Duodenal mucosa (tissue), 2 donors: Measurements from ENCODE around the gene CCDC82.
"Not testable (repeated sequence)": the region's sequence is repeated elsewhere in the genome, so short reads cannot be mapped to it uniquely, and the experiment has no call there.

Experiments
- H3K27ac ChIP-seq: one replicate; pipeline ENCODE4 v1.7.0; 2013; ENCODE audit warnings: low read depth, low read length
- H3K27me3 ChIP-seq, 2 donors: one replicate each; pipeline ENCODE4 v1.7.0; 2013; ENCODE audit warnings: low read length in 2 of 2, control low read depth in 1 of 2; ENCODE audit not compliant: insufficient read depth in 2 of 2, control insufficient read depth in 1 of 2
- H3K36me3 ChIP-seq, 2 donors: one replicate each; pipeline ENCODE4 v1.7.0; 2013; ENCODE audit warnings: low read length in 2 of 2, control low read depth in 1 of 2; ENCODE audit not compliant: insufficient read depth in 2 of 2, control insufficient read depth in 1 of 2
- H3K4me1 ChIP-seq, 2 donors: one replicate each; pipeline ENCODE4 v1.7.0; 2013; ENCODE audit warnings: low read length in 2 of 2, control low read depth in 1 of 2; ENCODE audit not compliant: insufficient read depth in 2 of 2, control insufficient read depth in 1 of 2
- H3K4me3 ChIP-seq, 2 donors: one replicate each; pipeline ENCODE4 v1.7.0; 2013; ENCODE audit warnings: low read length in 2 of 2, low read depth in 1 of 2
- H3K9ac ChIP-seq, 2 donors: one replicate each; pipeline ENCODE4 v1.7.0; 2013; ENCODE audit warnings: low read length in 2 of 2, low read depth in 1 of 2
- H3K9me3 ChIP-seq, 2 donors: one replicate each; pipeline ENCODE4 v1.7.0; 2013; ENCODE audit warnings: low read length in 2 of 2, control low read depth in 1 of 2; ENCODE audit not compliant: control insufficient read depth in 1 of 2

Gene CCDC82

DNA sequence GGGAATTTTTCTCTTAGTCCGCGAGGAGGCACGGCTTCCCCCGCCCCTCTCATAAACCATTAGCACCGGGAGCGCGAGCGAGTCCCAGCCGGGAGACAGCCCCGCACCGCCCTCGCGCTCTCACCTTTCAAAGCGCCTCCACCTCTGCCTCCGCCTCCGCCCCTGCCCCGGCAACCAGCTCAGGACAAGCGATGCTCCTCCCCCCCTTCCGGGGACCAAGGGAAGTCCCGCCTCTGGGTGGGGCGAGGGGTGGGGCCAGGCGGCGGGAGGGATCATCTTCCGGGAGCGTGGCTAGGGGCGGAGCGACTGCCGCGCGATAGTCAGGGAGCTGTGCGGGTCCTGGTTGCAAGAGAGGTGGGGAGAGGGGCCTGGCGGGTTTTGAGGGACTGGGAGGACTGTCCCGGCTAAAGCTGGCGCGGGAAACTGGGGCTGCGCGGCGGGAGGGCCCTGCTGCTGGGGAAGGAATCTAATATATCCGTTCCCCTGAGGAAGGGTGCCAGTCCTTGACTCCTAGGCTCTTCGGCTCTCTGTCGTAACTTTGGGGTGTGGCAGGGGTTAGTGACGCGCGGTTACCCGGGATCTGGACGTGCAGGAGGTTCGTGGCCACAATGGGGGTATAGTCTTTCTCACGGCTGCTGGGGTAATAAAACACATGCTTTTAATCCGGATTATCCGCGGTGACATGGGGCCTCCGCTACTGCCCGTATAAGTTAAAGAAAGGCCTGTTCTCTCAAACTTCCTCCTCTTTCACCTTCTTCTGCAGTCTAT is at the start of gene CCDC82, which contains the start of gene JRKL:
Gene CCDC82, minus strand, starts transcription at position 193 of the 768 bp plus-strand sequence. CDS start 5,165 bp downstream, outside the sequence.
Gene JRKL, plus strand, starts transcription at position 294 of the 768 bp plus-strand sequence. CDS start 637 bp downstream, outside the sequence.
- Histone ChIP-seq H3K27me3 (no peaks in the 10 kb centered on the region), H3K9me3 (no peaks in the 10 kb centered on the region), H3K27ac (peak within 1 kb of the TSS; percentile 85), H3K9ac (peak within 1 kb of the TSS; percentile 80 to 83), H3K4me1 (peaks cover 14 to 19% of the 10 kb centered on the region in 2 donors), H3K36me3 (no peaks in the 10 kb centered on the region), H3K4me3 (peak within 1 kb of the TSS; percentile 84 to 88)

GRCh38 chr11:96432654-96433053 is 42.9 kb upstream of the CCDC82 start:
- not testable (repeated sequence) for H3K9ac ChIP-seq, H3K4me1 ChIP-seq, H3K27ac ChIP-seq, H3K27me3 ChIP-seq, H3K9me3 ChIP-seq, H3K36me3 ChIP-seq, H3K4me3 ChIP-seq

DNA sequence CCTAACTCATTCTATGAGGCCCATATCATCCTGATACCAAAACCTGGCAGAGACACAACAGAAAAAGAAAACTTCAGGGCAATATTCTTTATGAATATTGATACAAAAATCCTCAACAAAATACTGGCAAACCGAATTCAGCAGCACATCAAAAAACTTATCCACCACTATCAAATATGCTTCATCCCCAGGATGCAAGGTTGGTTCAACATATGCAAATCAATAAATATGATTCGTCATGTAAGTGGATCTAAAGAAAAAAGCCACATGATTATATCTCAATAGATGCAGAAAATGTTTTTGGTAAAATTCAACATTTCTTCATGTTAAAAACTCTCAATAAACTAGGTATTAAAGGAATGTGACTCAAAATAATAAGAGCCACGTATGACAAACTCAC is 41.0 kb upstream of the CCDC82 start:
- H3K4me3 ChIP-seq, result no peak overlapping the region
- H3K36me3 ChIP-seq, result no peaks in the 10 kb centered on the region
- H3K27me3 ChIP-seq, result no peaks in the 10 kb centered on the region
- H3K4me1 ChIP-seq, result no peaks in the 10 kb centered on the region
- H3K27ac ChIP-seq, result no peak overlapping the region
- no peaks in the 10 kb centered on the region for H3K9me3 ChIP-seq
- no peak overlapping the region for H3K9ac ChIP-seq

DNA sequence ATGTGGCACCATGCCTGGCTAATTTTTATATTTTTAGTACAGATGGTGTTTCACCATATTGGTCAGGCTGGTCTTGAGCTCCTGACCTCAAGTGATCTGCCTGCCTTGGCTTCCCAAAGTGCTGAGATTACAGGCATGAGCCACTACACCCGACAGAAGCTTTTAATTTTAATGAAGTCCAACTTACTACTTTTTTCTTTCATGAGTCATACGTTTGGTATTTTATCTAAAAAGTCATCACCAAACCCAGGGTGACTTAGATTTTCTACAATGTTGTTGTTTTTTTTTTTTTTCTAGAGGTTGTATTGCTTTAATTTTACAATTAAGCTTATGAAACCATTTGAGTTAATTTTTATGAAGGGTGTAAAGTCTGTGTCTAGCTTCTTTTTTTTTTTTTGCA is 35.0 kb upstream of the CCDC82 start:
- peaks cover 0 to 4% of the 10 kb centered on the region in 2 donors for H3K27me3 ChIP-seq
- no peaks in the 10 kb centered on the region for H3K9me3 ChIP-seq
- no peaks in the 10 kb centered on the region for H3K36me3 ChIP-seq
- H3K27ac ChIP-seq, result no peak overlapping the region
- no peaks in the 10 kb centered on the region for H3K4me1 ChIP-seq
- H3K4me3 ChIP-seq, result no peak overlapping the region
- no peak overlapping the region for H3K9ac ChIP-seq

DNA sequence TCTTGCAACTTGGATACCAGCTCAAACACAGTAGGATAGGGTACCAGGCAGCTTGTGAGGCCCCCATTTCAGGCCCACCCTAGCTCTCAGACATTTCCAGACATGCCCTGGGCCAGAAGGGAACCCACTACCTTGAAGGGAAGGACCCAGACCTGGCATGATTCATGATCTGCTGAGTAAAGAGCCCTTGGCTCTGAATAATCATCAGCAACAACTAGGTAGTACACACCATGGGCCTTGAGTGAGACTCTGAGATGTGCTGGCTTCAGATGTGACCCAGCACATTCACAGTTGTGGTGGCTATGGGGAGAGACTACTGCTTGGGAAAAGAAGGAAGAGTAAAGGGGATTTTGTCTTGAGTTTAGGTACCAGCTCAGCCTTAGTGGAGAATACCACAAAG is 23.7 kb upstream of the CCDC82 start:
- Histone ChIP-seq H3K36me3 (no peaks in the 10 kb centered on the region), H3K9me3 (no peaks in the 10 kb centered on the region), H3K9ac (no peak overlapping the region), H3K4me3 (no peak overlapping the region), H3K27ac (no peak overlapping the region), H3K4me1 (no peaks in the 10 kb centered on the region), H3K27me3 (peaks cover 0 to 2% of the 10 kb centered on the region in 2 donors)

- Histone ChIP-seq H3K27me3 (peaks cover 0 to 2% of the 10 kb centered on the region in 2 donors), H3K4me1 (no peaks in the 10 kb centered on the region), H3K27ac (no peak overlapping the region), H3K4me3 (no peak overlapping the region), H3K9ac (no peak overlapping the region), H3K36me3 (no peaks in the 10 kb centered on the region), H3K9me3 (no peaks in the 10 kb centered on the region)
These were observed 23.2 kb upstream of the CCDC82 start for GRCh38 chr11:96412761-96413381.

GRCh38 chr11:96411412-96411811 is 21.7 kb upstream of the CCDC82 start:
- H3K4me1 ChIP-seq, H3K9ac ChIP-seq, H3K4me3 ChIP-seq, H3K27me3 ChIP-seq, H3K36me3 ChIP-seq, H3K27ac ChIP-seq, H3K9me3 ChIP-seq: not testable (repeated sequence)

- H3K9me3 ChIP-seq, result no peaks in the 10 kb centered on the region
- H3K27ac ChIP-seq, result no peak overlapping the region
- no peak overlapping the region for H3K4me3 ChIP-seq
- H3K9ac ChIP-seq, result no peak overlapping the region
- H3K36me3 ChIP-seq, result no peaks in the 10 kb centered on the region
- no peaks in the 10 kb centered on the region for H3K4me1 ChIP-seq
- no peaks in the 10 kb centered on the region for H3K27me3 ChIP-seq
These were observed 11.0 kb upstream of the CCDC82 start for GRCh38 chr11:96400697-96401096.

DNA sequence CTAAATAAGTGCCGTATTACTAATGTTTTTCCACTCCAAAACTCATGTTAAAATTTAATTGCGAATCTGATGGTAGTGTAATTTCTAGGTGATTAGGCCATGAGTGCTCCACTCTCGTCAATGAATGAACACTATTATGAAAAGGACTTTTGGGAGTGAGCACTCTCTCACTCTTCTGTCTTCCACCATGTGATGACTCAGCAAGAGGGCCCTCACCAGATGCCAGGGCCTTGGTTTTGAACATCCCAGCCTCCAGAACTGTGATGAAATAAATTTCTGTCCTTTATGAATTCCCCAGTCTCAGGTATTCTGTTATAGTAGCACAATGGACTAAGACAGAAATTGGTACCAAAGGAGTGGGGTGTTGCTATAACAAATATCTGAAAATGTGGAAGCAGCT is 8.2 kb upstream of the CCDC82 start:
- no peaks in the 10 kb centered on the region for H3K9me3 ChIP-seq
- H3K4me1 ChIP-seq, result no peaks in the 10 kb centered on the region
- H3K4me3 ChIP-seq, result no peak overlapping the region
- no peak overlapping the region for H3K9ac ChIP-seq
- no peaks in the 10 kb centered on the region for H3K36me3 ChIP-seq
- no peaks in the 10 kb centered on the region for H3K27me3 ChIP-seq
- H3K27ac ChIP-seq, result no peak overlapping the region

DNA sequence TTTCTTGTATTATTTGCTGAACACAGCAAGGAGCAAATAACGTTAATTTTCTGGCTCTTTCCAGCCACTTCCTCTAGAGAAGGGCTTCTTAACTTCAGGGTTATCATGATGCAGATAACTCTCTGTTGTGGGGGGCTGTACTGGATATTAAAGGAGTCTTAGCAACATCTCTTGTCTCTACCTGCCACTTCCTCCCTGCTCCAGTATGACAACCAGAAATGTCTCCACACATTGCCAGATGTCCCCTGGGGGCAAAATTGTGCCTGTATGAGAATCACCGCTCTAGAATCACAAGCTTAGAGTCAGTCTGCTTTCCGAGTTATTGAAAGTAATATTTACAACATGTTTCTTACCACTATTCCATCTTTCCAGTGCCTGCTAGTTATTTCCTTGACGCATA is 6.9 kb upstream of the CCDC82 start:
- no peak overlapping the region for H3K9ac ChIP-seq
- no peaks in the 10 kb centered on the region for H3K36me3 ChIP-seq
- peaks cover 0 to under 1% of the 10 kb centered on the region in 2 donors for H3K4me1 ChIP-seq
- H3K27me3 ChIP-seq, result no peaks in the 10 kb centered on the region
- no peaks in the 10 kb centered on the region for H3K9me3 ChIP-seq
- no peak overlapping the region for H3K4me3 ChIP-seq
- no peak overlapping the region for H3K27ac ChIP-seq
